ENCODE measurements around the gene ALPP.

ALPP gene

DNA sequence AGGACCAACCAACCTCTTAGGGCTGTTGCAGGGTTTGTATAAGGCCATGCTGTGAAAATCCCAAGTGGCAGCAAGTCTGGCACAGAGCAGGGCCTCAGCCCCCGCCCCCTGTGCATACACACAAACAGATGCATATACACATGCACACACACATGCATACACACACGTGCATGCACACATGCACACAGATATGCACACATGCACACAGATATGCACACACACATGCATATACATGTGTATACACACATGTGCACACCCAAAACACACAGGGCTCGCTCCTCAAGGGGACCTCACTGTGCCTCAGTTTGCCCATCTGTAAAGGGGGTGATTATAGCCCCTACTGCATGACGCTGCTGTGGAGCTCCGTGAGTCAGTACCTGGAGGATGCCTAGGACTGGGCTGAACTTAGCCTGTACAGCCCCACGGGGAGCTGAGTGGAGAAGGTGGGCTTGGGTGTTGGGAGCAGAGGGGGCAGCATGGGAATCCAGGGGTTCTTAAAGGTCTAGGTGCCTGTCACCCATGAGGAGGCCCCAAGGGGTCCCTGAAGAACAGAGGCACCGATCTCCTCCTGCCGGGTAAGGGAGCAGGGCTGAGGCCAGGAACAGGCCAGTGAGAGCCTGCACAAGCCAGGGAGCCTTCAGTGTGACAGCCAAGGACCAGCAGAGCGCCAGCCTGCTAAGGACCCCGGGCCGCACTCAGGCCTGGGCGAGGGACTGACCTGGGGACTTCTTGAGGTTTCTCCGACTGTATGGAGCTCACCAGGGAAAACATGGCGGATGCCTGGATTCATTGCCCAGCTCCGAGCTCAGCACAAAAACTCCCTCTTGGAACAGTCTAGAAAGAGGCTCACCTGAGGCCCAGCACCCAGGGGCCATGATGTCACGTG, 53.4 kb downstream of the ALPP start:
- DNase-seq, result no peak
